Upper lobe of right lung (tissue), 1 donor: ENCODE results near the gene MAPKAP1. TPM values are rescaled to one million over a fixed set of nuclear protein-coding genes. Genes with fewer than 3 reads are reported as not detected.
"Not testable (repeated sequence)": the region's sequence is repeated elsewhere in the genome, so short reads cannot be mapped to it uniquely, and the experiment has no call there.

ENCODE experiments used
- ATAC-seq: fragments of 200-7000 bp; cut with Tn5 transposase; one replicate; pipeline ENCODE4 v1.9.1; 2020; ENCODE audit warnings: mild to moderate bottlenecking, moderate library complexity
- DNase-seq: peaks from one replicate; pipeline ENCODE4 v3.0.0-alpha.2; 2020
- H3K27ac ChIP-seq: fragments of 200-600 bp; one replicate; pipeline ENCODE4 v1.8.0; 2022
- H3K27me3 ChIP-seq: fragments of 200-600 bp; one replicate; pipeline ENCODE4 v1.8.0; 2022; ENCODE audit warnings: mild to moderate bottlenecking
- H3K36me3 ChIP-seq: fragments of 200-600 bp; one replicate; pipeline ENCODE4 v1.8.0; 2022
- H3K4me1 ChIP-seq: fragments of 200-600 bp; one replicate; pipeline ENCODE4 v1.8.0; 2022
- H3K4me3 ChIP-seq: fragments of 200-600 bp; one replicate; pipeline ENCODE4 v1.8.0; 2022; ENCODE audit warnings: mild to moderate bottlenecking
- H3K9me3 ChIP-seq: fragments of 200-600 bp; one replicate; pipeline ENCODE4 v1.8.0; 2022
- CTCF ChIP-seq: fragments of 200-600 bp; IDR thresholded peaks from one replicate; pipeline ENCODE4 v1.8.0; 2022; ENCODE audit warnings: antibody characterized with exemption
- intact Hi-C: fragments of 100-400 bp; cut with DNase I; formaldehyde crosslinking; loops from one replicate; pipeline ENCODE4 v1.11.0; 2022
- total RNA-seq: library from RNA; stranded (reverse); fragmentation: NEBNext Ultra II Directional; extraction: Animal tissue kit (Norgen Biotek cat#: 25700); gene quantifications from one replicate; pipeline ENCODE4 v1.2.1, GENCODE V29; 2021
- donor health status: DM: no; HTN: yes; CAD: no; lungs with severe emphysema.

The MAPKAP1 gene
- total RNA-seq, 1 donor from 2014 or later, result 76.8 TPM

- intact Hi-C loops, result loop anchor here (10.0 kb wide), 2 partner anchors 227 to 827 kb away; no protein-coding TSS in a partner anchor
- Histone ChIP-seq H3K27me3 (no peaks in the 10 kb centered on the region), H3K4me3 (peak overlapping the region; percentile 73), H3K36me3 (no peaks in the 10 kb centered on the region), H3K4me1 (peaks cover 4% of the 10 kb centered on the region), H3K27ac (no peak overlapping the region), H3K9me3 (no peaks in the 10 kb centered on the region)
- no peak for TF ChIP-seq CTCF
- ATAC-seq, result no peak
- no peak for DNase-seq
These were observed 299.5 kb downstream of the MAPKAP1 start for GRCh38 chr9:125407432-125407973.

GRCh38 chr9:125406810-125407087 lies 300.3 kb downstream of the MAPKAP1 start:
- Histone ChIP-seq H3K4me3 (no peak overlapping the region), H3K4me1 (peaks cover 4% of the 10 kb centered on the region), H3K36me3 (no peaks in the 10 kb centered on the region), H3K27me3 (no peaks in the 10 kb centered on the region), H3K27ac (no peak overlapping the region), H3K9me3 (no peaks in the 10 kb centered on the region)
- intact Hi-C loops, result loop anchor here (10.0 kb wide), 2 partner anchors 228 to 828 kb away; no protein-coding TSS in a partner anchor
- no peak for DNase-seq
- no peak for TF ChIP-seq CTCF
- no peak for ATAC-seq

GRCh38 chr9:125405938-125406809 lies 300.8 kb downstream of the MAPKAP1 start:
- no peaks in the 10 kb centered on the region for H3K9me3 ChIP-seq
- no peak for TF ChIP-seq CTCF
- no peak overlapping the region for H3K4me3 ChIP-seq
- no peaks in the 10 kb centered on the region for H3K36me3 ChIP-seq
- DNase-seq (no peak), ATAC-seq (no peak)
- H3K27me3 ChIP-seq, result no peaks in the 10 kb centered on the region
- intact Hi-C loops, result loop anchor here (10.0 kb wide), 2 partner anchors 229 to 829 kb away; no protein-coding TSS in a partner anchor
- no peak overlapping the region for H3K27ac ChIP-seq
- H3K4me1 ChIP-seq, result peaks cover 4% of the 10 kb centered on the region

- Histone ChIP-seq H3K4me1 (peaks cover 4% of the 10 kb centered on the region), H3K27me3 (no peaks in the 10 kb centered on the region), H3K4me3 (no peak overlapping the region), H3K36me3 (no peaks in the 10 kb centered on the region), H3K27ac (no peak overlapping the region), H3K9me3 (no peaks in the 10 kb centered on the region)
- ATAC-seq, result no peak
- intact Hi-C loops, result loop anchor here (10.0 kb wide), 2 partner anchors 230 to 830 kb away; no protein-coding TSS in a partner anchor
- no peak for TF ChIP-seq CTCF
- DNase-seq, result no peak
These were observed 302.3 kb downstream of the MAPKAP1 start for GRCh38 chr9:125404733-125405132.

- no peaks in the 10 kb centered on the region for H3K36me3 ChIP-seq
- no peak overlapping the region for H3K4me3 ChIP-seq
- intact Hi-C loops, result loop anchor here (10.0 kb wide), 2 partner anchors 234 to 834 kb away; no protein-coding TSS in a partner anchor
- no peak overlapping the region for H3K27ac ChIP-seq
- no peak for DNase-seq
- H3K9me3 ChIP-seq, result no peaks in the 10 kb centered on the region
- no peak for ATAC-seq
- no peaks in the 10 kb centered on the region for H3K4me1 ChIP-seq
- no peak for TF ChIP-seq CTCF
- no peaks in the 10 kb centered on the region for H3K27me3 ChIP-seq
These were observed 306.0 kb downstream of the MAPKAP1 start for GRCh38 chr9:125400725-125401716.

- not testable (repeated sequence) for H3K9me3 ChIP-seq, ATAC-seq, H3K36me3 ChIP-seq, DNase-seq, H3K27ac ChIP-seq, H3K4me1 ChIP-seq, H3K27me3 ChIP-seq, H3K4me3 ChIP-seq
- intact Hi-C loops, result loop anchor here (10.0 kb wide), 2 partner anchors 235 to 835 kb away; no protein-coding TSS in a partner anchor
These were observed 306.8 kb downstream of the MAPKAP1 start for GRCh38 chr9:125400232-125400631.
